ENCODE results near the gene ARHGEF10L.

ARHGEF10L gene

GRCh38 chr1:17569200-17570139 lies 30.0 kb downstream of the ARHGEF10L start:
- DNase-seq: no peak

GRCh38 chr1:17570228-17570627 lies 30.7 kb downstream of the ARHGEF10L start:
- DNase-seq: no peak

DNA sequence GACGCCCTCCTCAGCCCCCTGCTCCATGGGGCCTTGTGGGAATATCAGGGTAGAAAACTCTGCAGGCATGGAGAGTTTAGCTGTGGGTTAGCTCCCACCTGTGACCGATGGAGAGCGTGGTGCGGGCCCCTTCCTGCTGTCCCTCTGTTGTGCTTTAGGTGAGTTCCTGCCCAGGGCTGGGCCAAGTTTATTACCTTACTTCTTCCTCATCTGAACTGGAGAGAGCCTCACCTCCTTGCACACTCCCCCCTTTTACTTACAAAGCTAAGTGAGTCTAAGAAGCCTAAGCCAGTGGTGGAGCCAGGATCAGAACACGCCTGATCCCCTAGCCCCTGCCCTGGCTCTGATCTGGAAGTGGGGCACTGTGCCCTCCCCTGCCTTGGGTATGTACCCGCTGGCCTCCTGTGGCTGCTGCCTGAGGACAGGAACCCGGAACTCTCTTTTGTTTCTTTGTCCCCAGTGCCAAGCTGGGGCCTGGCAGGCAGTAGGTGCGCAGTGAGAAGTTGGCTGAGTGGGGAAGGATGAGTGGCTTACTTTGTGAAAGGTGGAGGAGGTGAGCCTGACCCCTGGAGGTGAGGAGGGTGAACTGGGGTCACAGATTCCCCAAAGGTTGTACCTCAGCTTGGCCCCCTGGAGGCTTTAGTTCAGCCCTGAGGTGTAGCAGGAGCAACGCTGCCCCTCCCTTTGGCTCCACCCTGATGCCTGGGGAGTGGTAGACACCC lies 32.9 kb downstream of the ARHGEF10L start:
- DNase-seq: no peak

DNA sequence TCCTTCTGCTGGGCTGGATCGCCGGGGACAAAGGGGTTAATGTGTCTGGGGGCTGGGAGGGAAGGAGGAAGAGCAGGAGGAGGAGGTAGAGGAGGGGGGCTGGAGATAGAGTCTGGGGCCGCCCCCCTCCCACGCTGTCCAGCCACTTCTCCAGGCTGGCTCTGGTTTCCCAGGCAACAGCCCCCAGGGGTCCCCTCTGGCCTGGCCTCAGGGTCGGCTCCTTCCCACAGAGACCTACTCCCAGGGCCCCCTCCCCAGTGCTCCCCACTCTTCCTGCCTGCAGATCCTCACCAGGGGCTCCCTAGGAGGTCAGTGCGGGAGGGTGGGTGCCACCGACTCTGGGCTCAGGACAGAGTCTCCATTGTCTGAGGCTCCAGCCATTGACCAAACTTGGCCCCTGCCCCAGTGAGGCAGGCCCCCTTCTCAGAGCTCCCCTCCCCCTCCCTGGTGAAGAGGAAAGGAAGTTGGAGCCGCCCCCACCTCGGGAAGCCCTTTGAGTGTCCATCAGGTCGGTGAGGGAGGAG lies 34.1 kb downstream of the ARHGEF10L start:
- no peak for DNase-seq

- no peak for DNase-seq
Observed at GRCh38 chr1:17574516-17574915, 35.0 kb downstream of the ARHGEF10L start.

DNA sequence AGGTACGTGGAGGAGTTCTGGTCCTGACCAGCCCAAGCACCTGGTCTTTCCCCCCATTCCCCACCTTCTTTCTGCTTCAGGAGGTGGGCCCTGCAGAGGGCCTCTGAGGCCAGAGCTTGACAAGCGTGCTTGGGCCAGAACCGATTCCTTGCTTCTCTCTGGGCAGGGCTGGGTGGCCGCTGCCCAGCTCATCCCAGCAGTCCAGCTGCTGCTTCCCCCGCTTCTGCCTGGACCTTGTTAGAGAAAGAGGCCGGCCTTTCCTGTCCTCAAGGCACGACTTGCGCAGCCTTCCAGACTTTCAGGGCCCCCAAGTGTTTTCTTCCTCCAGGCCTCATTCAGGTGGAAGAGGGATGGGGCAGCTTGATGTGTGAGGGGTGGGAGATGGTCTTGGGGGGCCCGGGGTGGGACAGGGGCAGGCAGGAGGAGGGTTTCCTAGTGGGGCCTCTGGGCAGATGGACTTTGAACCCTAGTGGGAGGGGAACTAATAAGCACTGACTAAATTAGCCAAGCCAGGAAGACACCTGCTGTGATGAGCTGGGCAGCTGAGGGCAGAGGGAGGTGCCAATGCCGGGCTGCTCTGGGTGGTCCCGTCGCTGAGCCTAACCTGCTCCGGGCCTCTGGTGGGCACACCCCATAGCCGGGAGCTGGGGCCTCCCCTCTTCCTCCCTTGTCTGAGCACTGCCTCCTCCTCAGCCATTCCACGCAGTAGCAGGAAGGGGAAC lies 36.5 kb downstream of the ARHGEF10L start:
- DNase-seq: no peak

DNA sequence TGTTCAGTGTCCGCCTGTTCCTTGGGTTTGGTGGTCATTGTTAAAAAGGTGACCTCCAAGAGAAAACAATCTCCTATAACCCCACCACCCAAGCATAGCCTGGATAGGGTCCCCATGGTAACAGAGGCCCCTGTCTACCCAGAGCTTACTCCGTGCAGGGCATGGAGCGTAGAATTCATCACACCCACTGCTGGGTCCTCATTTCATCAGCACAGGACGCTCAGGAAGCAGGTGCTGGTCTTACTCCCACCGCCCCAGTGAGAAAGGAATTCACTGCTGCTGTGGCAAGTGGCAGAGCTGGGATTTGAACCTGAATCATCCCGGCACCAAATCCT lies 37.0 kb downstream of the ARHGEF10L start:
- DNase-seq: no peak

- no peak for DNase-seq
Observed at GRCh38 chr1:17577907-17578297, 38.4 kb downstream of the ARHGEF10L start.

DNA sequence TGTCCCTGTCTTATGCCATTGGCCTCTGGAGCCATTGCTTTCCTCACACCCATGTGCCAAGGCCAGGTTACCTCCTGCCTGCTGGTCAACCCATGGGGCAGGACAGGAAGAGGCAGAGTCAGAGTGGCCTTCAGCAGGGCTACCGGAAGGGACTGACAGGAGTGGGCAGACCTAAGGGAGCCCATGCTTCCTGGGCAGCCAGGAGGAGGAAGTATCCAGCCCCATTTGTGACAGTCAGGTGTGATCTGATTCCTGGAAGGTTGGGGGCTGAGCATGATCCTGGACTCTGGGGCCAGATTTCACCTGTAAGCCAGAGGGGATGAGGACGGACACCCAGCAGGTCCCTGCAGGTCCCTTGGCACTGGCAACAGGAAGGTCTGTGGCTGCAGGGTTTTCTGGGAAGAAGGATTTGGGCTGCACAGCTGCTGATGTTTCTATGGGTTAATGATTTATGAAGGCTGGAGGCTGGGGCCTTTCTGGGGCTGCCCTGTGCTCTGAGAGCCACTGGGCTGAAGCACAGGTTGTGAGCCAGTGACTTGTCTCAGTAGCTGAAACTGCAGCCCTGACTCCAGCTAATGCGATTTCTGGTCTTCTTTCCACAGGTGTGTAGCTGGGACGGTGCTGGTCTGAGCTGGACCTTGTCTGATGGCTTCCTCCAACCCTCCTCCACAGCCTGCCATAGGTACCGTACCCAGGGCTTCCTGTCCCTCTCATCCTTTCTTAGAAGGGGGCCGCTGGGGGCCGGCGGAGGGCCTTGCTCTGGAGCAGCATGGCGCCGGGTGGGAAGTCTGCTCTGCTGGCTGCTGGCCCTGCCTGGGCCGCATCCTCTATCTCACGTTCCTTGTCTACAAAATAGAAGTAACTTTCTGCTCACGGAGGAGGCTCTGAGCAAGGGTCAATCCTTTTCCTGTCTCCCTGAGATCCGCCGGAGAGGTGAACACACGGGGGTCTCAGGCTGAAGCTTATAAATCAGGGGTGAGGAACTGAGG lies 40.7 kb downstream of the ARHGEF10L start:
- DNase-seq: no peak

DNA sequence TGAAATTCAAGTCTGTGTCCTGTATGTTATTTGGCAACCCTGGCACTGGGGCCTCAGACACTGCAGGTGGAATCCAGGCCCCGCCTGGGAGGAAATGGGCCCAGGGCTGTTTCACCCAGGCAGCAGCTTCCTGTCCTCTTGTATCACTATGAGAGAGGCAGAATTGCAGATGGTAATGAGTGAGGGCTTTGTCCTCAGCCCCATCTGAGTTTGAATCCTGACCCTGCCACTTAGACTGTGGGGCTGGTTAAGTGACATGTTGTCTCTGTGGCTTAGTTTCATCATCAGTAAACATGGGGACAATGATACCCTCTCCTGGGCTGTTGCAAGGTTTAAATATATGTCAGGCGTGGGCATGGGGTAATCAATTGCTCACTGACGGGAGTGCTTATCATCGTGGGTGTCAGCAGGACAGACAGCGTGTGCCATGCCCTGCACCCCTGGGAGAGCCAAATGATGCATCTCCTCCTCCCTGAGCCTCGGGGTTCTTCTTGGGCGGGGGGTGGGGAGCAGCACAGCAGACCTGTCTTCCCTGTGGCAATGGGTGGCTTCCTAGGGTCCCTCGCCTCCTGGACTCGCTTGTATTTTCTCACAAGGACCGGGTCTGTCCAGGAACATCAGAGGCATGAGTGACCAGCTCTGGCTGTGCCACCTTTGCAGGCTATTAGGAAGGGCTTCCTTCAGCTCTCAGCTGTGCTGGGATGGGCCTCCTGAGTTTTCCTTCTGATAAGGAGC lies 42.1 kb downstream of the ARHGEF10L start:
- no peak for DNase-seq

DNA sequence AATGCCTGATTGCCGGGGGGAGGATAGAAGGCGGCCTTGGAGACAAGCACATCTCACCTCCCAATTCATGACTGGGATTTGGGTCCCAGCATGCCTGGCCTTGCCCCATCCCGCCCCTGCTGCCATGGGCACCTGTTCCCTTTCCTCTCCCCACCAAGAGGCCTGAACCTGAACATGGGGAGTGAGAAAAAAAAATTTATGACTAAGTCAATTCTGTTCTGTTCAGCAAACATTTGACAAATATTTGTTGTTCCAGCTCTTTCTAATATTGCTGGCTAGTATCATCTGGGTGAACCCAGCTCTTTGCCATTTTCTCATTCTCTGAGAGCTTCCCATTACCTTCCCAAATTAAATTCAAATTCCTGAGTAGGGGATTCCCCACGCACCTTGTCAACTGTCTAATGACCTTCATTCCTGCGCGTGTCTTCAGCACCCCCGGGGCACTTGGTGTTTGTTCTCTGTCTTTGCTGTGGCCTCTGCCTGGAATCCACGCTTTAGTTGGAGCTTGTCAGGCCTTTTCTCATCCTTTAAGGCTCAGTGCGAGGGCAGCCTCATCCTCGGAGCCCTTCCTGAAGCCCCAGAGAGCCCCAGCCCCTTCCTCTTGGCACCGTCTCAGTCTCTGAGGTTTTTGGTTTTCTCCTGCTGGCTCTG lies 42.8 kb downstream of the ARHGEF10L start:
- DNase-seq: no peak

GRCh38 chr1:17584539-17584938 lies 45.0 kb downstream of the ARHGEF10L start:
- DNase-seq: no peak

GRCh38 chr1:17585266-17585987 lies 45.9 kb downstream of the ARHGEF10L start:
- DNase-seq: no peak

DNA sequence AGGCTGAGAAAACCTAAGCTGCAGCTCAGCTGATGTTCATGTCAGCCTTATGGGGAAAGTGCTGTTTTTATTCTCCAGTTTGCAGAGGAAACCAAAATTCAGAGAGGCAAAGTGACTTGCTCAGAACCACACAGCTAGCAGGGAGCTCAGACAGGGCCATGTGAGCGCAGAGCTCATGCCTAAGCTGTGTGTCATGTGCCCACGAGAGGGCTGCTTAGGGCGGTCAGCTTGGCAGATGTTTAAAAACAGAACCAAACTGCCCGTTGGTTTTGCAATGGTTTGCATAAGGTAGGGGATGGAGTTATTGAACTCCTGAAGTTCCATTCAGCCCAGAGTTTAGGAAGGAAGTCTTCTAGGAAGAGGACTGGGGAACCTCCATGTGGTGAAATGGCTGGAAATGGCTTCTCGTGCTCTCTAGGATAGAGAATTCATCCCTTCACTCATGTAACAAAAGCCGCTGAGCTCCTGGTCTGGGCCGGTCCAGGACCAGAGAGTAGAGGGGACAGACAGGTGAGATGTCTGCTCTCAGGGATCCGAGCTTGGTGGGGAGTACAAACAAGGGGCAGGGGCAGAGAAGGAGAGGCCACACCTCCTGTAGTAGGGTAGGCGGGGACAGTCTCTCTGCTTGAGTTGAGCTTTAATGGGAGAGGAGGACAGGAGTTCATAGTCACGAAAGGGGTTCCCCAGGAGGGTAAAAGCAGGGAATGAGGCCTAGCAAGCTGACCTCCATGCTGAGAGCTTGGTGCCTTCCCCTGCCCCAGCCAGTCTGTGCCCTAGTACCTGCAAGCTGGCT lies 46.9 kb downstream of the ARHGEF10L start:
- no peak for DNase-seq

GRCh38 chr1:17587693-17588047 lies 48.2 kb downstream of the ARHGEF10L start:
- DNase-seq: no peak

DNA sequence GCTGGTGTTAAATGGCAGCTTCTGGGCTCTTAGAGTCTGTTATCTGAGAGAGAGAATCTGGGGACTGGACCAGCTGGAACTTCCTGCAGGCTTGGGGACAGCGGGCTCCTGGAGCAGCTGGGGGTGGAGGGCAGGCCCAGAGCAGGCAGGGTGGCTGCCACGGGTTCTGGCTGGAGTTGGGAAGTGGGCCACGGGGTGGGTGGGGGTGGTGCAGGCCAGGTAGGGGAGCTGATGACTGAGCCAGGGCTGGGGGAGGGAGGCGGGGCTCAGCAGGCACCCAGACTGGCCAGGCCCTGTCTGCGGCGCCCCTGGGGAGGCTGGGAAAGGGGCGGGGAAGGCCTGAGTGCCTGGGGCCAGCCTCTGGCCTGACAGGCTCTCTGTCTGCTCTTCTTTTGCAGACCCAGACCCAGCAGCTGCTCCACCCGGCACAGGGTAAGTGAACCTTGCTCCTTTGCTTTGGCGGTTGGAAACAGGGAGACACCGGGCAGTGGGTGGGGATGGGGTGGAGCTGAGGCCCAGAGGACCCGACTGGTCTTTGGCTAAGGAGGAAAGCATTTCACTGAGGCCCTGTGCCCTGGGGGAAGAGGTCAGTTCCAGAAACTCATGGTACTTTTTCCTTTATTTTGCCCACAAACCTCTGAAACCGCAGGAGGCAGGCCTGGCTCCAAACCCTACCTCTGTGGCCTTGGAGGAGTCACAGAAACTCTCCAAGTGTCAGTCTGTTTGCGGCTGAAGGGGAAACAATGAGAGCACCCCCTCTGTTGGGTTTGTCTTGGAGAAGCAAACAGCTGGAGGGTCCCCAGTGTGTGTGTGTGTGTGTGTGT lies 48.8 kb downstream of the ARHGEF10L start:
- no peak for DNase-seq

GRCh38 chr1:17591814-17592430 lies 52.4 kb downstream of the ARHGEF10L start:
- no peak for DNase-seq

DNA sequence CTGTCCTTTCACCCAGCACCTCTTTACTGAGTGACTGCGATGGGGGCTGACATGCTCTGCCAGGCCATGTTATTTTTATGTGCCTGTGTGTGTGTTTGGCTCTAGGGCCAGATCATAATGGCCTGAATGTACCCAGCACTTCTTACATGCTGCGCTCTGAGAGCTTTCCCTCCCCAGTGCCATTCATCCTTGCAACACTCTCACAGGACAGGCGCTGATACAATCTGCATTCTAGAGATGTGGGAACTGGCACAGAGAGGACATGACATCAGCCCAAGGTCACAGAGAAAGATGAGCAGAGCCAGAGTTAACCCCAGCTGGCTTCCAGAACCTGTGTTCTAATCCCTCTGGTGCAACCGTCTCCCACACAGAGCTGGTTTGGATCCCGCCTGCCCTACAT lies 54.5 kb downstream of the ARHGEF10L start:
- DNase-seq: no peak

All from activated effector memory CD4-positive, alpha-beta T cell treated with anti-CD3 and anti-CD28 coated beads, Interleukin-2, amount 50 U/mL, for 16 hours (primary cell).